ENCODE results near the gene CHRND.

The CHRND gene

GRCh38 chr2:232483923-232484627 lies 41.9 kb upstream of the CHRND start:
- H3K9ac ChIP-seq (ENCODE audit: low read depth, low read length) = no peak overlapping the region
- no peaks in the 10 kb centered on the region for H3K9me3 ChIP-seq (ENCODE audit: insufficient read depth, low read depth, low read length)
- H3K4me3 ChIP-seq (ENCODE audit: low read length) = no peak overlapping the region
- H3K27me3 ChIP-seq (ENCODE audit: insufficient read depth, low read length) = peaks cover 69% of the 10 kb centered on the region
- H3K36me3 ChIP-seq (ENCODE audit: insufficient read depth, low read depth, low read length) = no peaks in the 10 kb centered on the region
- H3K27ac ChIP-seq (ENCODE audit: low read length) = no peak overlapping the region
- H3K4me1 ChIP-seq (ENCODE audit: insufficient read depth, low read length) = peaks cover 3% of the 10 kb centered on the region; the same call in 1 of the 2 replicates

- Histone ChIP-seq H3K36me3 (ENCODE audit: insufficient read depth, low read depth, low read length) (no peaks in the 10 kb centered on the region), H3K9me3 (ENCODE audit: insufficient read depth, low read depth, low read length) (no peaks in the 10 kb centered on the region), H3K4me1 (ENCODE audit: insufficient read depth, low read length) (peaks cover 5% of the 10 kb centered on the region; the same call in 1 of the 2 replicates), H3K27me3 (ENCODE audit: insufficient read depth, low read length) (peaks cover 76% of the 10 kb centered on the region), H3K9ac (ENCODE audit: low read depth, low read length) (no peak overlapping the region), H3K4me3 (ENCODE audit: low read length) (0 out of 2 replicates have a peak overlapping the region, but pooled peaks have one; percentile 59), H3K27ac (ENCODE audit: low read length) (no peak overlapping the region)
Measured at GRCh38 chr2:232484628-232485347, 41.2 kb upstream of the CHRND start.

DNA sequence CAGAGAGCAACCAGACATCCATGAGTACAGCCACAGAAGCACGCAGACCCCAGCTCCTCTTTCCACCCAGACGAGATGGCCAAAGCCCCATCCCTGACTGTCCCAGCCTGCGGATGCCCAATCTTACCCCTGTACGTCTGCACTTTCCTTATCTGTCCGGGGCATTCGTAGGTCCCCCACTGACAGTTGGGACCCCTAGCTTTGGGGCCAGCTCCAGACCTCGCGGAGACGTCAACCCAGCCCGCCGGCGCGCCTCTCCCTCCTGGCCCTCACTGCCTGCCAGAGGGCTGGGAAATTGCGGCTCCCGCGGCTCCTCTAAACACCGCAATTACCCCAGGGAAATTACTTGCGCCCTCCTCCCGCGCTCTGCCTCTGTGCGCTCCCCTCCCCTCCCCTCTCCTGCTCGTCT lies 40.6 kb upstream of the CHRND start:
- peaks cover 7% of the 10 kb centered on the region; the same call in 1 of the 2 replicates for H3K4me1 ChIP-seq (ENCODE audit: insufficient read depth, low read length)
- no peaks in the 10 kb centered on the region for H3K36me3 ChIP-seq (ENCODE audit: insufficient read depth, low read depth, low read length)
- H3K9ac ChIP-seq (ENCODE audit: low read depth, low read length) = no peak overlapping the region
- no peak overlapping the region for H3K27ac ChIP-seq (ENCODE audit: low read length)
- H3K27me3 ChIP-seq (ENCODE audit: insufficient read depth, low read length) = peaks cover 82% of the 10 kb centered on the region
- peak overlapping the region; percentile 59; the same call in 1 of the 2 replicates for H3K4me3 ChIP-seq (ENCODE audit: low read length)
- no peaks in the 10 kb centered on the region for H3K9me3 ChIP-seq (ENCODE audit: insufficient read depth, low read depth, low read length)

GRCh38 chr2:232485757-232486557 lies 40.0 kb upstream of the CHRND start:
- H3K9ac ChIP-seq (ENCODE audit: low read depth, low read length) = no peak overlapping the region
- no peaks in the 10 kb centered on the region for H3K9me3 ChIP-seq (ENCODE audit: insufficient read depth, low read depth, low read length)
- H3K36me3 ChIP-seq (ENCODE audit: insufficient read depth, low read depth, low read length) = no peaks in the 10 kb centered on the region
- H3K4me3 ChIP-seq (ENCODE audit: low read length) = peak overlapping the region; percentile 59; the same call in 1 of the 2 replicates
- H3K27ac ChIP-seq (ENCODE audit: low read length) = no peak overlapping the region
- peaks cover 83% of the 10 kb centered on the region for H3K27me3 ChIP-seq (ENCODE audit: insufficient read depth, low read length)
- peaks cover 7% of the 10 kb centered on the region; the same call in 1 of the 2 replicates for H3K4me1 ChIP-seq (ENCODE audit: insufficient read depth, low read length)

DNA sequence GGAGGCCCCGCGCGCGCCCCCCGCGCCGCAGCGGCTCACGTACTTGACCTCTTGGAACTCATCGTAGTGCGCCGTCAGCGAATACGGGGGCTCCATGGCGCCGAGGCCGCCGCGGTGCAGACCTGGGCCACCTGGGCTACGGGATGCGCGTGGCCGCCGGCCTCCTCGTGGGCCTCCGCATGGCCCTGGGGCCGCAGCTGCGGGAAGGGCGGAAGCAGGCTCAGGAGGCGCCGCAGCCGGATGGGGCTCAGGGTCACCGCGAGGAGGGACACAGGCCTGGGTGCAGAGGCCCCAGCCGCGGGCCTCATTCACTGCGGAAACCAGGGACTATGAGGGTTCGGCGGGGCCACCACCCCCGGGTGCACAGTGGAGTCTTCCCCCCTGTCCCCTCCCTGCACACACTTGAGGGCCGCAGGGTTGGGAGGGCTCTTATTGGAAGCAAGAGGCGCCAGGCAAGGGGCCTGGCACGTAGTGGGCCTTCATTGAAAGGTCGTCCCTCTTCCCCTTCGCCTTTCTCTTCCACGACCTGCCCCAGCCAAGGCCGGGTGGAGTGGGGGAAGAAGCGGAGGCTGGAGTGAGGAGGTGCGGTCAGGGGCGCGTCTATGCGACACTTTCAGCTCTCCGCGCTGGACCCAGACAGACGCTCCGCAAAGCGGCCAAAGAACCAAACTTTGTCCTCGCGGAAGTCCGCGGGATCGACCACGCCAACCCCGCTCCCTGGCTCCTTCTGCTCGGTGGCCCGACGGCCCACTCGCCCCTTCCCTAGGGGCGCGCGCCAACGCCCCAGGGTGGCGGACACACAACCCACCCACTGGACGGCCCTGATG lies 39.2 kb upstream of the CHRND start:
- H3K9ac ChIP-seq (ENCODE audit: low read depth, low read length) = no peak overlapping the region
- H3K27ac ChIP-seq (ENCODE audit: low read length) = no peak overlapping the region
- H3K9me3 ChIP-seq (ENCODE audit: insufficient read depth, low read depth, low read length) = no peaks in the 10 kb centered on the region
- peaks cover 7% of the 10 kb centered on the region; the same call in 1 of the 2 replicates for H3K4me1 ChIP-seq (ENCODE audit: insufficient read depth, low read length)
- H3K36me3 ChIP-seq (ENCODE audit: insufficient read depth, low read depth, low read length) = no peaks in the 10 kb centered on the region
- peak overlapping the region; percentile 60; the same call in 1 of the 2 replicates for H3K4me3 ChIP-seq (ENCODE audit: low read length)
- peaks cover 83% of the 10 kb centered on the region for H3K27me3 ChIP-seq (ENCODE audit: insufficient read depth, low read length)

DNA sequence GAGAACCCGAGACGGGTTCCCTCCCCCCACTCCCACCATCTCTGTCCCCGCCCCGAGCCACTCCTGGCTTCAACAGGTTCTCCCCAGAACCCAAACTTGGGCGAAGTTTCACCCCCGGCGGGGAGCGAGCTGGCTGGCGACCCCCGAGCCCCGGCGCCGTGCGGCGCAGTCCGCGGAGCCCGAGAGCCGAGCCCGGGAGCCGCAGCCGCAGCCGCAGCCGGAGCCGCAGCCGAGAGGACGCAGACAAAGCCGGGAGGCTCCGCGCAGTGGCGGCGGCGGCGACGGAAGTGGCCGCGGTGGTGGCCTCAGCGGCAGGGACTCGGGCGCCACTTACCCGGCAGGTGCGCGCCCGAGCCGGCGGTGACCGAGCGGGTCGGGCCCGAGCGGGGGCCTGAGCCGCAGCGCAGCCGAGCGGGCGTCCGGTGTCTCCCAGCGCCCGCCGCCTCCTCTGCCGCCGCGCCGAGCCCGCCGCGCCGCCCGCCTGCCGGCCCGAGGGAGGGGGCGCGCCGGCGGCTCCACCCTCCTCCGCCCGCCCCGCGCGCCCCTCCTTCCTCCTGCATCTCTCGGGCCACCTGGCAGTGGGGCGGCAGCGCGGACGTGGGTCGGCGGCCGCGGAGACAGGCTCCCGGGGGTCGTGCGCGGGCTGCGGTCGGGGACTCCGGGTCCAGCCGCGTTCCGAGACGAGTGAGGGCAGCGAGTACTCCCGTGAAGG lies 38.4 kb upstream of the CHRND start, which contains the start of gene ECEL1:
TSS of gene ECEL1 (minus strand) at position 450 of the 712 bp plus-strand sequence. CDS start 1,181 bp downstream, outside the sequence.
- H3K36me3 ChIP-seq (ENCODE audit: insufficient read depth, low read depth, low read length) = no peaks in the 10 kb centered on the region
- peak within 1 kb of the TSS; percentile 60; the same call in 1 of the 2 replicates for H3K4me3 ChIP-seq (ENCODE audit: low read length)
- peaks cover 75% of the 10 kb centered on the region for H3K27me3 ChIP-seq (ENCODE audit: insufficient read depth, low read length)
- H3K9ac ChIP-seq (ENCODE audit: low read depth, low read length) = no peak within 1 kb of the TSS
- H3K4me1 ChIP-seq (ENCODE audit: insufficient read depth, low read length) = peaks cover 7% of the 10 kb centered on the region; the same call in 1 of the 2 replicates
- no peak within 1 kb of the TSS for H3K27ac ChIP-seq (ENCODE audit: low read length)
- no peaks in the 10 kb centered on the region for H3K9me3 ChIP-seq (ENCODE audit: insufficient read depth, low read depth, low read length)

DNA sequence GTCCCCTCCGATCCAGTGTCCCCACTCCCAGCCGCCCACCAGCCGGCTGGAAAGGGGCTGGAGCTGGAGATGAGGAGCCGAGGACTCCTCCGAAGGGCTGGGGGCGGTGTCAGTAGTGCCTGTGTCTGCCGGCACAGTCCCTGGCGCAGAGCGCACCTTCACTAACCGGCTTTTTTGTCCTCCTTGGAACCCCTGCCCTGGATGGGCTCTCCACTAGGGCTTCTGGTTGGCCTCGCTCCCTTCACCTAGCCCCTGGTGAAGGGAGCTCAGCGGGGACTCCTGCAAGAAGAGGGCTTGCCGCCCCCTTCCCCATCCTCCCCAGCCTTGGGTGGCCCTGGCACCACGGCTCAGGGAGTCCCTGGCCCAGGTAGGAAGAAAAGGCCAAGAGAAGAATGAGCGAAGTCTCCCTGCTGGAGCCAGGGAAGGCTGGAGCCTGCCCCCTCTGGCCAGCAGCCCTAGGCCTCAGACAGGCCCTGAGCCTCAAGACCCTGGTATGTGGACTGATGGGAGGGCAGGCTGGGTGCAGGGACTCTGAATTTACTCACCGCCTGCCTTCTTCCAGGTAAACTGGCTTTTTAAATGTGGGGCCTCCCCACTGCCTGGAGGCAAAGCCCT lies 37.8 kb upstream of the CHRND start:
- no peak overlapping the region for H3K9ac ChIP-seq (ENCODE audit: low read depth, low read length)
- H3K27me3 ChIP-seq (ENCODE audit: insufficient read depth, low read length) = peaks cover 71% of the 10 kb centered on the region

GRCh38 chr2:232488721-232489300 lies 37.1 kb upstream of the CHRND start:
- Histone ChIP-seq H3K27me3 (ENCODE audit: insufficient read depth, low read length) (peaks cover 65% of the 10 kb centered on the region), H3K9ac (ENCODE audit: low read depth, low read length) (no peak overlapping the region), H3K27ac (ENCODE audit: low read length) (no peak overlapping the region), H3K36me3 (ENCODE audit: insufficient read depth, low read depth, low read length) (no peaks in the 10 kb centered on the region), H3K4me1 (ENCODE audit: insufficient read depth, low read length) (peaks cover 7% of the 10 kb centered on the region; the same call in 1 of the 2 replicates), H3K9me3 (ENCODE audit: insufficient read depth, low read depth, low read length) (no peaks in the 10 kb centered on the region), H3K4me3 (ENCODE audit: low read length) (no peak overlapping the region)

More for the DNA sequence above, 37.8 kb upstream of the CHRND start:
- Histone ChIP-seq H3K9me3 (ENCODE audit: insufficient read depth, low read depth, low read length) (no peaks in the 10 kb centered on the region), H3K36me3 (ENCODE audit: insufficient read depth, low read depth, low read length) (no peaks in the 10 kb centered on the region), H3K27ac (ENCODE audit: low read length) (no peak overlapping the region), H3K4me1 (ENCODE audit: insufficient read depth, low read length) (peaks cover 7% of the 10 kb centered on the region; the same call in 1 of the 2 replicates), H3K4me3 (ENCODE audit: low read length) (peak overlapping the region; percentile 60; the same call in 1 of the 2 replicates)

GRCh38 chr2:232489516-232490220 lies 36.3 kb upstream of the CHRND start:
- Histone ChIP-seq H3K27ac (ENCODE audit: low read length) (no peak overlapping the region), H3K4me3 (ENCODE audit: low read length) (no peak overlapping the region), H3K4me1 (ENCODE audit: insufficient read depth, low read length) (peaks cover 7% of the 10 kb centered on the region; the same call in 1 of the 2 replicates), H3K9me3 (ENCODE audit: insufficient read depth, low read depth, low read length) (no peaks in the 10 kb centered on the region), H3K9ac (ENCODE audit: low read depth, low read length) (no peak overlapping the region), H3K27me3 (ENCODE audit: insufficient read depth, low read length) (peaks cover 56% of the 10 kb centered on the region), H3K36me3 (ENCODE audit: insufficient read depth, low read depth, low read length) (no peaks in the 10 kb centered on the region)

Measured in iPS-20b (cell line).